ENCODE measurements around the gene TRMT61A. TPM values are rescaled to one million over a fixed set of nuclear protein-coding genes. Genes with fewer than 3 reads are reported as not detected.

The TRMT61A gene
- total and polyA plus RNA-seq, 10 of the 15 experiments (the other 5 are each of a cell fraction or from before 2014, with no cell fraction given): 0.11 to 21.9 (median 11.4) TPM

DNA sequence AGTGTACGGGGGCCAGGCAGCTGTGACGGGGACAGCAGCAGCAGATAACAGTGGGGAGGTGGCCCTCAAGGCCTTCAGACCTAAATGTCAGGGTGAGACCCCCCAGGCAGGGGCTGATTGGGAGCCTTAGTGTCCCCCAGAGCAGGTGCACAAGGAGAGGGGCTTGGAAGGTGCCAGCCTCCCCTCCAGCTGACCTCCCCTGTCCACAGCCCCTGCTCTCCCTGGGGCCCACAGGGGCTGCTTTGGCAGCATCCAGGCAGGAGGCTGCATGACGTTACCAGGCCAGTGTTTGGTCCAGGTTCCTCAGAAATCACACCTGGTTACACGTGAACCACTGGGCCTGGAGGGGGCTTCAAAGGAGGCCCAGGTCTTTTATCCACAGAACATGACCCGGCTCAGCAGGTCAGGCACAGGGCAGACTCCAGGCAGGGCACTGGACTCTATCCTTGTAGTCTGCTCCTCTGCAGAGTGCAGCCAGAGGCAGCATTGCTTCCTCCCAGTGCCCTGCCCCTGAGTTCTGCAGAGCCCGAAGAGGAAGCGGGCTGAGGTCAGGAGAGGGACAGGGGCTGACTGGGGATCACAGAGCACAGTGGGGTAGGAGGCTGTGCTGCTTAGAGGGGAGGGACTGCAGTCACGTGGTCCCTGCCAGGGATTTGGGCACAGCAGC lies 2.6 kb upstream of the TRMT61A start:
- intact Hi-C loops (cut with micrococcal nuclease; ENCODE audit: unreplicated experiment) (no loop called here), in situ Hi-C loops (cut with MboI) (no loop called here)
- no peaks in the 10 kb centered on the region; the same call in 2 of the 3 replicates for H3K9me3 ChIP-seq (replicated peaks; ENCODE audit: control insufficient read depth, insufficient read depth, low read length)
- WGBS (ENCODE audit: insufficient coverage, insufficient replicate concordance, low lambda C conversion rate, missing lambda C conversion rate): 59% methylated on average over 8 of the region's 8 CpGs
- no peak overlapping the region for H3K4me3 ChIP-seq
- no peak overlapping the region for H3K9ac ChIP-seq (ENCODE audit: control insufficient read depth, insufficient read depth, low read length)
- CTCF ChIA-PET: interaction anchor here (5.3 kb wide), 1 partner anchor 7 kb away, joined by 39 read pairs; no protein-coding TSS in a partner anchor
- H4K20me1 ChIP-seq (ENCODE audit: control insufficient read depth, insufficient read depth): no peaks in the 10 kb centered on the region
- H3K4me2 ChIP-seq (ENCODE audit: control insufficient read depth, insufficient read depth): peak overlapping the region; percentile 91; the same call in 1 of the 2 replicates
- RAD21 ChIA-PET (ENCODE audit: unreplicated experiment): interaction anchor here (1.7 kb wide), 1 partner anchor 20 kb away, joined by 9 read pairs; no protein-coding TSS in a partner anchor
- H3K27me3 ChIP-seq (replicated peaks in 1 of 2; ENCODE audit: control insufficient read depth in 2 of 2, insufficient read depth in 2 of 2, low read length in 1 of 2): peaks cover 2% of the 10 kb centered on the region in 2 experiments; a peak in 2 of 4 replicates
- TF ChIP-seq ZNF24 (IDR thresholded peaks at IDR 0.05) (no peak), RAD51 (IDR thresholded peaks at IDR 0.05) (peak; percentile 37; the same call in 1 of the 2 replicates), USF1 (IDR thresholded peaks at IDR 0.05; ENCODE audit: borderline replicate concordance, extremely low read length, insufficient read depth, low read depth, low read length) (peak; percentile 38), PBX3 (IDR thresholded peaks at IDR 0.05; ENCODE audit: insufficient replicate concordance, low read depth, low read length) (no peak)
- H2AFZ ChIP-seq (ENCODE audit: control insufficient read depth, low read depth, low read length): no peak overlapping the region
- no peak overlapping the region for H3K27ac ChIP-seq (ENCODE audit: control insufficient read depth, insufficient read depth)
- SMC1A ChIA-PET (ENCODE audit: uncharacterized antibody, unreplicated experiment): interaction anchor here (0.6 to 2.6 kb wide), 2 partner anchors 8 to 344 kb away, joined by 3 to 11 read pairs; no protein-coding TSS in a partner anchor
- DNase-seq (ENCODE audit: low read depth, low spot score) (no peak), ATAC-seq (no peak), FAIRE-seq (no peak)
- no TSS peak for BruUV-seq (replicated peaks)
- peaks cover 29% of the 10 kb centered on the region for H3K4me1 ChIP-seq (ENCODE audit: control insufficient read depth, insufficient read depth, low read length)
- H3K79me2 ChIP-seq (ENCODE audit: control insufficient read depth, insufficient read depth, low read length): peaks cover 28% of the 10 kb centered on the region
- POLR2A ChIA-PET: no interaction called here
- H3K36me3 ChIP-seq (ENCODE audit: control insufficient read depth in 2 of 2, insufficient read depth in 2 of 2, low read length in 1 of 2): no peaks in the 10 kb centered on the region
